Endothelial cell of umbilical vein (primary cell): ENCODE data around the gene DHX36.

Experiments used
- EZH2 ChIP-seq: IDR thresholded peaks from 2 replicates; pipeline ENCODE4 v1.6.1; 2012; ENCODE audit warnings: borderline replicate concordance, low read depth, mild to moderate bottlenecking, moderate library complexity, low read length, inconsistent platforms; ENCODE audit not compliant: severe bottlenecking
- FOS ChIP-seq: IDR thresholded peaks from 2 replicates; pipeline ENCODE4 v1.6.1; 2011; ENCODE audit warnings: mild to moderate bottlenecking, low read length, moderate library complexity, borderline replicate concordance; ENCODE audit not compliant: insufficient read depth
- GATA2 ChIP-seq: IDR thresholded peaks from 2 replicates; pipeline ENCODE4 v1.7.0; 2011; ENCODE audit warnings: low read depth, mild to moderate bottlenecking, moderate library complexity, mixed read lengths, low read length; ENCODE audit not compliant: insufficient read length, insufficient read depth
- JUN ChIP-seq: IDR thresholded peaks from 2 replicates; pipeline ENCODE4 v1.6.1; 2011; ENCODE audit warnings: borderline replicate concordance, low read depth; ENCODE audit not compliant: insufficient read length, insufficient read depth
- MAX ChIP-seq: IDR thresholded peaks from 2 replicates; pipeline ENCODE4 v1.6.1; 2011; ENCODE audit not compliant: insufficient read depth, insufficient read length
- MYC ChIP-seq: IDR thresholded peaks from one replicate; pipeline ENCODE4 v1.6.1; 2011; ENCODE audit warnings: mild to moderate bottlenecking, low read depth, low read length
- POLR2A ChIP-seq: IDR thresholded peaks from 2 replicates; pipeline ENCODE4 v1.6.1; 2012; ENCODE audit warnings: low read depth, mild to moderate bottlenecking, control low read depth, low read length
- POLR2AphosphoS5 ChIP-seq: IDR thresholded peaks from 2 replicates; pipeline ENCODE4 v1.6.1; 2012; ENCODE audit warnings: low read depth, mild to moderate bottlenecking, control low read depth, low read length, moderate library complexity; ENCODE audit not compliant: insufficient read depth
- TF ChIP-seq, protein P1 (sequence below), 2 donors: IDR thresholded peaks; 1 replicate in 1 of 2; 2 replicates in 1 of 2; pipeline ENCODE4 v1.5.1; 2011; ENCODE audit warnings: low read length in 2 of 2, mild to moderate bottlenecking in 2 of 2, moderate library complexity in 2 of 2, control low read depth in 1 of 2, inconsistent platforms in 1 of 2, low read depth in 1 of 2; ENCODE audit not compliant: insufficient read depth in 1 of 2; ENCODE audit errors: extremely low read depth in 1 of 2

- TF ChIP-seq, protein P1, sequence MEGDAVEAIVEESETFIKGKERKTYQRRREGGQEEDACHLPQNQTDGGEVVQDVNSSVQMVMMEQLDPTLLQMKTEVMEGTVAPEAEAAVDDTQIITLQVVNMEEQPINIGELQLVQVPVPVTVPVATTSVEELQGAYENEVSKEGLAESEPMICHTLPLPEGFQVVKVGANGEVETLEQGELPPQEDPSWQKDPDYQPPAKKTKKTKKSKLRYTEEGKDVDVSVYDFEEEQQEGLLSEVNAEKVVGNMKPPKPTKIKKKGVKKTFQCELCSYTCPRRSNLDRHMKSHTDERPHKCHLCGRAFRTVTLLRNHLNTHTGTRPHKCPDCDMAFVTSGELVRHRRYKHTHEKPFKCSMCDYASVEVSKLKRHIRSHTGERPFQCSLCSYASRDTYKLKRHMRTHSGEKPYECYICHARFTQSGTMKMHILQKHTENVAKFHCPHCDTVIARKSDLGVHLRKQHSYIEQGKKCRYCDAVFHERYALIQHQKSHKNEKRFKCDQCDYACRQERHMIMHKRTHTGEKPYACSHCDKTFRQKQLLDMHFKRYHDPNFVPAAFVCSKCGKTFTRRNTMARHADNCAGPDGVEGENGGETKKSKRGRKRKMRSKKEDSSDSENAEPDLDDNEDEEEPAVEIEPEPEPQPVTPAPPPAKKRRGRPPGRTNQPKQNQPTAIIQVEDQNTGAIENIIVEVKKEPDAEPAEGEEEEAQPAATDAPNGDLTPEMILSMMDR (IDR thresholded peaks at IDR 0.05; ENCODE audit: extremely low read depth in 1 of 2, insufficient read depth in 1 of 2, low read depth in 1 of 2, low read length in 2 of 2) = no peak
- no peak for TF ChIP-seq JUN
- no peak for TF ChIP-seq POLR2A
- no peak for TF ChIP-seq MYC
- no peak for TF ChIP-seq POLR2AphosphoS5
- no peak for TF ChIP-seq EZH2
- no peak for TF ChIP-seq MAX
- no peak for TF ChIP-seq GATA2
- TF ChIP-seq FOS = no peak
Observed at GRCh38 chr3:154224866-154225265, 99.4 kb downstream of the DHX36 start.
